ENCODE measurements around the gene ZNF263. TPM values are rescaled to one million over a fixed set of nuclear protein-coding genes. Genes with fewer than 3 reads are reported as not detected.

ZNF263 gene
- total RNA-seq, 1 experiment from 2014 or later = 37.4 TPM

DNA sequence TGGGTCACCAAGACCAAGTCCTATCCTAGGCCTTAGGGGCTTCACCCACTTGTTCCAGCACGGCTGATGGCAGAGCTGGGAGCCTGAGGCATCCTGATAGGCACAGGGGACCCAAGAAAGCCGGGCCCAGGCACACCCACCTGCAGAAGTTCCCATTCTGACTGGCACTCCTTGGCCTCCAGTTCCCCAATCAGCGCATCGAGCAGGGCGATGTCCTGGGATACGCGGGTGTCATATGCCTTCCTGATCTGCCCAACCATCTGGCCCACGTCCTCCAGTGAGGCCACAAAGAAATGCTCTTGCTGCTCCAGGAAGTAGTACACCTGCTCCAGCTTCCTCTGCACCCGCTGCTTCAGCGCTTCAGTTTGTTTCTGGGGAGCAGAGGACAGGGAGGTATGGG is 36.4 kb upstream of the ZNF263 start:
- Histone ChIP-seq H3K27me3 (replicated peaks; ENCODE audit: control insufficient read depth, insufficient read depth, low read length) (no peaks in the 10 kb centered on the region; the same call in 1 of the 2 replicates), H3K4me1 (no peaks in the 10 kb centered on the region), H3K36me3 (ENCODE audit: control insufficient read depth, insufficient read depth, low read length) (no peaks in the 10 kb centered on the region), H3K9me3 (no peaks in the 10 kb centered on the region), H3K4me3 (ENCODE audit: low read depth, low read length) (no peak overlapping the region)
- Mint-ChIP-seq H3K4me3 (ENCODE audit: unreplicated experiment) (no peak overlapping the region), H3K4me1 (ENCODE audit: low read depth, unreplicated experiment) (no peaks in the 10 kb centered on the region), H3K27me3 (ENCODE audit: insufficient read depth, unreplicated experiment) (peaks cover 3% of the 10 kb centered on the region), H3K36me3 (ENCODE audit: insufficient read depth, unreplicated experiment) (peaks cover 4% of the 10 kb centered on the region), H3K27ac (ENCODE audit: unreplicated experiment) (no peak overlapping the region), H3K9me3 (ENCODE audit: unreplicated experiment) (no peaks in the 10 kb centered on the region)
- intact Hi-C loops (cut with micrococcal nuclease; ENCODE audit: unreplicated experiment) = no loop called here
- BruUV-seq (replicated peaks) = no TSS peak
- CTCF ChIA-PET = no interaction called here
- no peak for DNase-seq
- POLR2A ChIA-PET = no interaction called here
- TF ChIP-seq CTCF (IDR thresholded peaks at IDR 0.05; ENCODE audit: insufficient read depth in 1 of 2, low read depth in 1 of 2, low read length in 1 of 2, severe bottlenecking in 1 of 2, unreplicated experiment in 1 of 2) = no peak

GRCh38 chr16:3248596-3248995 is 34.7 kb upstream of the ZNF263 start:
- CTCF ChIA-PET = no interaction called here
- intact Hi-C loops (cut with micrococcal nuclease; ENCODE audit: unreplicated experiment) = no loop called here
- Histone ChIP-seq H3K4me3 (ENCODE audit: low read depth, low read length) (no peak overlapping the region), H3K27me3 (replicated peaks; ENCODE audit: control insufficient read depth, insufficient read depth, low read length) (no peaks in the 10 kb centered on the region; the same call in 1 of the 2 replicates), H3K9me3 (no peaks in the 10 kb centered on the region), H3K36me3 (ENCODE audit: control insufficient read depth, insufficient read depth, low read length) (no peaks in the 10 kb centered on the region), H3K4me1 (no peaks in the 10 kb centered on the region)
- DNase-seq = no peak
- TF ChIP-seq CTCF (IDR thresholded peaks at IDR 0.05; ENCODE audit: insufficient read depth in 1 of 2, low read depth in 1 of 2, low read length in 1 of 2, severe bottlenecking in 1 of 2, unreplicated experiment in 1 of 2) = no peak
- Mint-ChIP-seq H3K36me3 (ENCODE audit: insufficient read depth, unreplicated experiment) (peaks cover 4% of the 10 kb centered on the region), H3K4me1 (ENCODE audit: low read depth, unreplicated experiment) (no peaks in the 10 kb centered on the region), H3K27me3 (ENCODE audit: insufficient read depth, unreplicated experiment) (peaks cover 3% of the 10 kb centered on the region), H3K27ac (ENCODE audit: unreplicated experiment) (no peak overlapping the region), H3K4me3 (ENCODE audit: unreplicated experiment) (no peak overlapping the region), H3K9me3 (ENCODE audit: unreplicated experiment) (no peaks in the 10 kb centered on the region)
- POLR2A ChIA-PET = no interaction called here
- BruUV-seq (replicated peaks) = no TSS peak

DNA sequence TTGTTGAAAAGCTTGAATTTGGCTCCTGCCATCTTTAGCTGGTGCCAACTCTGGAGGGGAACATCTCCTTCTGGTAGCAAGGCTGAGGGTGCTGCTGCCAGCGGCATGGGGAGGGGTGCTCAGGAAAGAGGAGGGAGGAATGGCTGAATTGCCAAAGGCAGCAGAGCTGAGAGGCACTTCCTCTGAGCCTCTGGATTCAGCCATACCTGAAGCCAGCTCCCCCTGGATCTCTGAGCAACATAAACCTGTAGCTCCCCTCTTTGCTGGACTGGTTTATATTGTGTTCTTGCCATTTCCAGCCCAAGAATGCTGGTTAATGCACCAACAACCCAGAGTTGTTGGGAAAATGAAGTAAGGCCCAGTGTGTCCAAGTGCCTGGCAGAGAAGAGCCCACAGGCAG is 34.3 kb upstream of the ZNF263 start:
- Histone ChIP-seq H3K27me3 (replicated peaks; ENCODE audit: control insufficient read depth, insufficient read depth, low read length) (no peaks in the 10 kb centered on the region; the same call in 1 of the 2 replicates), H3K4me3 (ENCODE audit: low read depth, low read length) (no peak overlapping the region), H3K36me3 (ENCODE audit: control insufficient read depth, insufficient read depth, low read length) (no peaks in the 10 kb centered on the region), H3K9me3 (no peaks in the 10 kb centered on the region), H3K4me1 (no peaks in the 10 kb centered on the region)
- CTCF ChIA-PET = no interaction called here
- no peak overlapping the region for H3K4me3 Mint-ChIP-seq (ENCODE audit: unreplicated experiment)
- BruUV-seq (replicated peaks) = no TSS peak
- intact Hi-C loops (cut with micrococcal nuclease; ENCODE audit: unreplicated experiment) = no loop called here
- no peak for TF ChIP-seq CTCF (IDR thresholded peaks at IDR 0.05; ENCODE audit: insufficient read depth in 1 of 2, low read depth in 1 of 2, low read length in 1 of 2, severe bottlenecking in 1 of 2, unreplicated experiment in 1 of 2)
- peaks cover 4% of the 10 kb centered on the region for H3K36me3 Mint-ChIP-seq (ENCODE audit: insufficient read depth, unreplicated experiment)
- no peaks in the 10 kb centered on the region for H3K9me3 Mint-ChIP-seq (ENCODE audit: unreplicated experiment)
- POLR2A ChIA-PET = no interaction called here
- no peaks in the 10 kb centered on the region for H3K4me1 Mint-ChIP-seq (ENCODE audit: low read depth, unreplicated experiment)
- H3K27me3 Mint-ChIP-seq (ENCODE audit: insufficient read depth, unreplicated experiment) = peaks cover 3% of the 10 kb centered on the region
- H3K27ac Mint-ChIP-seq (ENCODE audit: unreplicated experiment) = no peak overlapping the region
- no peak for DNase-seq

Data from Caco-2 (cell line).